Mucosa of stomach (tissue), 1 donor: Measurements from ENCODE around the gene NOL9.

ENCODE experiments used
- H3K27me3 ChIP-seq: one replicate; pipeline ENCODE4 v1.7.0; 2013; ENCODE audit warnings: mild to moderate bottlenecking, low read length; ENCODE audit not compliant: control insufficient read depth, insufficient read depth
- H3K36me3 ChIP-seq: one replicate; pipeline ENCODE4 v1.7.0; 2013; ENCODE audit warnings: low read length; ENCODE audit not compliant: control insufficient read depth, insufficient read depth
- H3K4me1 ChIP-seq: one replicate; pipeline ENCODE4 v1.7.0; 2013; ENCODE audit warnings: mild to moderate bottlenecking, low read length; ENCODE audit not compliant: control insufficient read depth, insufficient read depth
- H3K4me3 ChIP-seq: one replicate; pipeline ENCODE4 v1.7.0; 2013; ENCODE audit warnings: low read length
- H3K9ac ChIP-seq: one replicate; pipeline ENCODE4 v1.7.0; 2013; ENCODE audit warnings: mild to moderate bottlenecking, low read length, moderate library complexity
- H3K9me3 ChIP-seq: one replicate; pipeline ENCODE4 v1.7.0; 2013; ENCODE audit warnings: mild to moderate bottlenecking, low read length, moderate library complexity; ENCODE audit not compliant: control insufficient read depth
- donor health status: Pancreatic carcinoma.

NOL9 gene

GRCh38 chr1:6554907-6555778 lies 830 bp upstream of the NOL9 start, which contains the start of gene TAS1R1:
TSS of gene TAS1R1 (plus strand) at chr1:6555307. CDS start at chr1:6555374, 67 bp downstream.
- Histone ChIP-seq H3K9ac (peak within 1 kb of the TSS; percentile 88), H3K4me3 (peak within 1 kb of the TSS; percentile 63), H3K4me1 (peaks cover 24% of the 10 kb centered on the region), H3K36me3 (no peaks in the 10 kb centered on the region), H3K9me3 (no peaks in the 10 kb centered on the region), H3K27me3 (no peaks in the 10 kb centered on the region)

GRCh38 chr1:6547301-6547700 lies 7.0 kb downstream of the NOL9 start:
- Histone ChIP-seq H3K9ac (no peak overlapping the region), H3K4me1 (peaks cover 4% of the 10 kb centered on the region), H3K4me3 (no peak overlapping the region), H3K27me3 (no peaks in the 10 kb centered on the region), H3K36me3 (no peaks in the 10 kb centered on the region), H3K9me3 (no peaks in the 10 kb centered on the region)

GRCh38 chr1:6546326-6546725 lies 8.0 kb downstream of the NOL9 start:
- H3K27me3 ChIP-seq = no peaks in the 10 kb centered on the region
- H3K4me3 ChIP-seq = no peak overlapping the region
- H3K9me3 ChIP-seq = no peaks in the 10 kb centered on the region
- H3K4me1 ChIP-seq = peaks cover 4% of the 10 kb centered on the region
- no peaks in the 10 kb centered on the region for H3K36me3 ChIP-seq
- no peak overlapping the region for H3K9ac ChIP-seq

GRCh38 chr1:6545276-6546112 lies 8.8 kb downstream of the NOL9 start:
- peaks cover 4% of the 10 kb centered on the region for H3K4me1 ChIP-seq
- H3K36me3 ChIP-seq = no peaks in the 10 kb centered on the region
- H3K9me3 ChIP-seq = no peaks in the 10 kb centered on the region
- no peak overlapping the region for H3K4me3 ChIP-seq
- no peak overlapping the region for H3K9ac ChIP-seq
- no peaks in the 10 kb centered on the region for H3K27me3 ChIP-seq

GRCh38 chr1:6544831-6545230 lies 9.5 kb downstream of the NOL9 start:
- Histone ChIP-seq H3K9ac (no peak overlapping the region), H3K4me3 (no peak overlapping the region), H3K27me3 (no peaks in the 10 kb centered on the region), H3K4me1 (peaks cover 4% of the 10 kb centered on the region), H3K9me3 (no peaks in the 10 kb centered on the region), H3K36me3 (no peaks in the 10 kb centered on the region)

- Histone ChIP-seq H3K4me3 (no peak overlapping the region), H3K9me3 (no peaks in the 10 kb centered on the region), H3K4me1 (no peaks in the 10 kb centered on the region), H3K36me3 (no peaks in the 10 kb centered on the region), H3K27me3 (no peaks in the 10 kb centered on the region), H3K9ac (no peak overlapping the region)
These were observed 15.4 kb downstream of the NOL9 start for GRCh38 chr1:6538956-6539355.

GRCh38 chr1:6536291-6536690 lies 18.0 kb downstream of the NOL9 start:
- Histone ChIP-seq H3K36me3 (no peaks in the 10 kb centered on the region), H3K4me3 (no peak overlapping the region), H3K4me1 (no peaks in the 10 kb centered on the region)

GRCh38 chr1:6535214-6535613 lies 19.1 kb downstream of the NOL9 start:
- Histone ChIP-seq H3K36me3 (no peaks in the 10 kb centered on the region), H3K4me3 (no peak overlapping the region), H3K9me3 (no peaks in the 10 kb centered on the region), H3K4me1 (no peaks in the 10 kb centered on the region), H3K27me3 (no peaks in the 10 kb centered on the region), H3K9ac (no peak overlapping the region)

More at GRCh38 chr1:6536291-6536690, 18.0 kb downstream of the NOL9 start:
- Histone ChIP-seq H3K9ac (no peak overlapping the region), H3K9me3 (no peaks in the 10 kb centered on the region), H3K27me3 (no peaks in the 10 kb centered on the region)

GRCh38 chr1:6534248-6534822 lies 20.0 kb downstream of the NOL9 start:
- no peaks in the 10 kb centered on the region for H3K4me1 ChIP-seq
- no peaks in the 10 kb centered on the region for H3K9me3 ChIP-seq
- H3K4me3 ChIP-seq = no peak overlapping the region
- H3K27me3 ChIP-seq = no peaks in the 10 kb centered on the region
- H3K9ac ChIP-seq = no peak overlapping the region
- H3K36me3 ChIP-seq = no peaks in the 10 kb centered on the region

GRCh38 chr1:6531996-6532395 lies 22.3 kb downstream of the NOL9 start:
- no peak overlapping the region for H3K9ac ChIP-seq
- H3K27me3 ChIP-seq = no peaks in the 10 kb centered on the region
- H3K36me3 ChIP-seq = no peaks in the 10 kb centered on the region
- no peaks in the 10 kb centered on the region for H3K9me3 ChIP-seq
- H3K4me1 ChIP-seq = no peaks in the 10 kb centered on the region
- no peak overlapping the region for H3K4me3 ChIP-seq

GRCh38 chr1:6530504-6531160 lies 23.7 kb downstream of the NOL9 start:
- Histone ChIP-seq H3K36me3 (no peaks in the 10 kb centered on the region), H3K4me1 (no peaks in the 10 kb centered on the region), H3K27me3 (no peaks in the 10 kb centered on the region)

More at GRCh38 chr1:6530504-6531160, 23.7 kb downstream of the NOL9 start:
- no peak overlapping the region for H3K4me3 ChIP-seq
- H3K9me3 ChIP-seq = no peaks in the 10 kb centered on the region
- no peak overlapping the region for H3K9ac ChIP-seq
